HG03460 (cell line): Measurements from ENCODE around the gene CPNE6.
"Not testable (repeated sequence)": the region's sequence is repeated elsewhere in the genome, so short reads cannot be mapped to it uniquely, and the experiment has no call there.

Source experiments
- ATAC-seq: cut with Tn5 transposase; IDR thresholded peaks from one replicate; pipeline ENCODE4 v1.9.1; 2021; ENCODE audit not compliant: unreplicated experiment

The CPNE6 gene

DNA sequence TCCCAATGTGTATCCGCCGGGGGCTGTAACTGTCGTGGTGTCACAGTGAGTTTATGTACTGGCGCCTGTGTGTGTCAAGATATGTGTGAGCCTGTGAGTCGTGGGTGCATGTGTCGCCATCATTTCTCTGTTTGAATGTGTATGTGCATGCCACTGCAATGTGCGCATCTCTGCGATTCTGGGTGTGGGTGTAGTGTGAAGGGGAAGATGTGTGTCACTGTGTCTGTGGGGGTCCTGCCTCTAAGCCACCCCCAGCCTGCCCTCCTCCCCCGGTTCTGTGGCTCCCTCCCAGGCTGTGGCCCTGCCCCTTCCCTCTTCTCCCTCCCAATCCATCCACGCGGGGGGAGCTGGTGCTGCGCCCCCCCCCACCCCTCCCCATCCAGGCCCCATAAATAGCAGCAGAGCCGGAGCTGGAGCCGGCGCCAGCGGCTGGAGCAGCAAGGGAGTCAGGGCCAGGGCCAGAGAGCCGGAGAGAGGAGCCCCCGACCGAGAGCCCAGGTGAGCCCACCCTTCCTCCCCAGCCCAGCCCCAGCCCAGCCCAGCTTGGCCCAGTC, at the start of gene CPNE6:
Gene CPNE6 (plus strand): TSS at position 419 of the 554 bp plus-strand sequence. CDS start 1,375 bp downstream, outside the sequence.
- no peak for ATAC-seq

DNA sequence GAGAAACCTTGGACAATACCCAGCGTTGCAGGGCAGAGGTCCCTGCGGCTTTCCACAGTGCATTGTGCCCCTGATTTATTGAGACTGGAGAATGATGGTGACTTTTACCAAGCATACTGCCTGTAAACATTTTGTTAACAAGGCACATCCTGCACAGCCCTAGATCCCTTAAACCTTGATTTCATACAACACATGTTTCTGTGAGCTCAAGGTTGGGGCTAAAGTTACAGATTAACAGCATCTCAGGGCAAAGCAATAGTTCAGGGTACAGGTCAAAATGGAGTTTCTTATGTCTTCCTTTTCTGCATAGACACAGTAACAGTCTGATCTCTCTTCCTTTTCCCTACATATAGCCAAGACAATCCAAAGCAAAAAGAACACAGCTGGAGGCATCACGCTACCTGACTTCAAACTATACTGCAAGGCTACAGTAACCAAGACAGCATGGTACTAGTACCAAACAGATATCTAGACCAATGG, 46.4 kb upstream of the CPNE6 start:
- not testable (repeated sequence) for ATAC-seq

DNA sequence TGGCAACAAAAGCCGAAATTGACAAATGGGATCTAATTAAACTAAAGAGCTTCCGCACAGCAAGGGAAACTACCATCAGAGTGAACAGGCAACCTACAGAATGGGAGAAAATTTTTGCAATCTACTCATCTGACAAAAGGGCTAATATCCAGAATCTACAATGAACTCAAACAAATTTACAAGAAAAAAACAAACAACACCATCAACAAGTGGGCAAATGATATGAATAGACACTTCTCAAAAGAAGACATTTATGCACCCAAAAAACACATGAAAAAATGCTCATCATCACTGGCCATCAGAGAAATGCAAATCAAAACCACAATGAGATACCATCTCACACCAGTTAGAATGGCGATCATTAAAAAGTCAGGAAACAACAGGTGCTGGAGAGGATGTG, 41.7 kb upstream of the CPNE6 start:
- not testable (repeated sequence) for ATAC-seq

DNA sequence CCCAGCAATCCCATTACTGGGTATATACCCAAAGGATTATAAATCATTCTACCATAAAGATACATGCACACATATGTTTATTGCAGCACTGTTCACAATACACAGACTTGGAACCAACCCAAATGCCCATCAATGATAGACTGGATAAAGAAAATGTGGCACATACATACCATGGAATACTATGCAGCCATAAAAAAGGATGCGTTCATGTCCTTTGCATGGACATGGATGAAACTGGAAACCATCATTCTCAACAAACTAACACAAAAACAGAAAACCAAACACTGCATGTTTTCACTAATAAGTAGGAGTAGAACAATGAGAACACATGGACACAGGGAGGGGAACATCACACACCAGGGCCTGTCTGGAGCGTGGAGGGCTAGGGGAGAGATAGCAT, 40.0 kb upstream of the CPNE6 start:
- not testable (repeated sequence) for ATAC-seq

DNA sequence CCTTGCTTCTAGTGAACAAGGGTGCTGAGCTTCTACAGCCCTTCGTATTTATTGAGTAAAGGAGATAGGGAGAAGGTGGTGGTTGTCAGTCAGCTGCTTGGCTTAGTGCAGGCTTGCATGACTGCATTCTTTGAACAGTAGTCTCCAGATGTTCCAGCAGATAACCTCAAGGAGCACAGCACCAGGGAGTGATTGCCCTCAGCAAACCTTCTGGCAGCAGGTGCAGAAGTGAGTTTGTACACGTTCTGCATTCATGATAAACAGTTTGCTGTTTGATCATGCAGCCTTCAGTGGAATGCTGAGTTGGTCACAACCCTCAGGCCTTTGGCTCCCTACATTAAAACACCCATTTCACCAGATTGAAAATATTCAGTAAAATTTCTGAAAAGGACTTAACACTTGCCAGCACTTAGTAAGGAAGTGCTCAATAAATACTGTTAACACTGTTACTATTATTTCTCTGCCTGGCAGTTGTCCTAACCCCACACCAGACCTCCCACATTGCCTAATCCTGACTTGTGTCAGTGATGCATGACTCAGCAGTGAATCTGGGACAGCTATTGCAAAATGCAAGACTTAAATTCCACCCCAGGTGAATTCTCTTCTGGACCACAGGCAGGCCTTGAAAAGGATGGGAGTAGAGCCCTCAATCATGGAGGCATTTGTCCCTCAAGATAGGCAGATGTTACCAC, 38.5 kb upstream of the CPNE6 start:
- no peak for ATAC-seq

DNA sequence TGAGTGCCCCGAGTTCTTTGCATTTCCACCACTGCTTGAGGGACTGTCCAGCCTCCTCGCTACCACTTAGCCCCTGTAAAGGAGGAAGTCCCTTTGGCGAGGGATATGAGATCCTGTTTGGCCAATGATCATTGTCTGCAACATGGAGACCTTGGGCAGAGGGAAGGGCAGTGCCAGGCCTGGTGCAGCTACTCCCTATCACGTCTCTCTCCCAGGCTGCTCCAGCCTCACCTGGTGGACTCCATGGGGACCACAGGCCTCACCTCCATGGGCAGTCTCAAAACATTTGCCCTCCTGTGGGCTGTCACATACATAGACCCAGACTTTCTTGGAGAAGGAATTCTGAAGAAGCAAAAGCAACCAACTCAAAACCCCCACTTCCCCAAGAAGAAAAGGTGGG, 35.6 kb upstream of the CPNE6 start:
- peak; percentile 5 for ATAC-seq

DNA sequence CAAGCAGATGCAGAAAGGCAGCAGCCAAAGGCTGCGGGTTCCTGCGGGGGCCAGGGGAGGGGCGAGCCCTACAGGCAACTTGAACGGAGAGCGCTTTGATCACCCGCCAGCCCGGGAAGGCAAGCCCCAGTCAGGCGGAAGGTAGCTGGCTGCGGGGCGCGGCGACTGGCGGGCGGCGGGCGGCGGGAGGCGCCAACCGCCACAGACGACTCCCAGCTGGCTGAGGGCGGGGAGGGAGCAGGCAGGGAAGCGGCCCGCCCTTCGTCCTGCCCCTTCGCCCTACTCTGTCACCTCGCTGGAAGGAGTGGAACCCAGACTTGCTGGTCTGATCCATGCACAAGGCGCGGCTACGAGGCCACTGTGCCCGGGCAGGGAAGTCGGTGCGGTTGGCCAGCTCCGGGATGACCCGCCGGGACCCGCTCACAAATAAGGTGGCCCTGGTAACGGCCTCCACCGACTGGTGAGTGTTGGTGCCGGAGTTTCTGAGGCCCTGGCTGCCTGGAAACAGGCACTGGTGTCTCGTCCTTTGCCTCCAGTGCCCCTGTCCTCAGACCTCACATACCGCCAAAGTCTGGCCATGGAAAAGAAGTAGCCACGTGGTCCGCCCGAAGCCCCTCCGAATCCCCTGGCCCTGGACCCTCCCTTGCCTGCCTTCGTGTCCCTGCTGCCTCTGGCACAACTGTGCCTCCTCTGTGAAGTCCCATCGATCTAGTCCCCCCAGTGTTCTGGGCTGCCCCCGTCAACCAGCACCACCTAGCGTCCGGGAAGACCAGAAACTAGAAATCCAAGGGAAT, 35.0 kb upstream of the CPNE6 start:
- peak; percentile 74 for ATAC-seq

DNA sequence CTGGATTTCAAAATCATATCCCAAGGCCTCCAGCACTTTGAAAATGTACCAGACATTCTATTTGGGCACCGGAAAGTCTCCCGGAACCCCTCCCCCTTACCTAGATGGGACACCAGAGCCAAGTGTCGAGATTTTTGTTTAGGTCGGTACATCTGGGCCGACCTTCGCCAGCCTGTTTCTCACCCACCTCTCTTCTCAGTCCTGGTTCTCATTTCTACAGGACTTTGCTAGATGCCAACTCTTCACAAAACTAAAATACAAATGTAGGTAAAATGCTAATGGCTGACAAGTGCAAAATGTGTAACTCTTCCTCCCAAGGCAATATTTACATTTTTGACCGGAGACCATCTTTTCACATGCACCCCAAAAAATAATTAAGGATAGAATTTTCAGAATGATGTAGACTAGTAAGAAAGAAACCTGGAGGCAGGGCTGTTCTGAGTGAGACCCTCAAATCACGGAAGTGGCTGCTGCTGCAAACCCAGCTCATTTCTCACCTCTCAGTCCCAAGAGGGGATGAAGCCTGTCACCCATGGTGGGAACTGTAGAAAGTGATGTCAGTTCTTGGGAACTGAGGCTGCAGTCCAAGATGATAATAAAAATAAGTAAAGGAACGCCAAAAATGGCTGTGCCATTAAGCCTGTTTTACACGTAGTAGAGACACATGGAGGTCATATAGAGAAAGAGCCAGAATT, 34.3 kb upstream of the CPNE6 start:
- peak; percentile 7 for ATAC-seq

DNA sequence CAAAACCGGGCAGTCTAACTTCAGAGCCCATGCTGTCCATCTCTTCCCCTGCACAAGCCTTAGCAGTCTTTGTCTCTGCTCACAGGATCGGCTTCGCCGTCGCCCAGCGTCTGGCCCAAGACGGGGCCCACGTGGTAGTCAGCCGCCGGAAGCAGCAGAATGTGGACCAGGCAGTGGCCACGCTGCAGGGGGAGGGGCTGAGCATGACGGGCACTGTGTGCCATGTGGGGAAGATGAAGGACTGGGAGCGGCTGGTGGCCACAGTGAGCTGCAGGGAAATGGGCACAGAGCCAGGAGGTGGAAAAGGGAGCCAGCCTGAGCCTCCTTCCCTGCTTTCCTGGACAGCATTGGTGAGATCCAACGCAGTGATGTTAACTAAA, 33.7 kb upstream of the CPNE6 start:
- no peak for ATAC-seq

DNA sequence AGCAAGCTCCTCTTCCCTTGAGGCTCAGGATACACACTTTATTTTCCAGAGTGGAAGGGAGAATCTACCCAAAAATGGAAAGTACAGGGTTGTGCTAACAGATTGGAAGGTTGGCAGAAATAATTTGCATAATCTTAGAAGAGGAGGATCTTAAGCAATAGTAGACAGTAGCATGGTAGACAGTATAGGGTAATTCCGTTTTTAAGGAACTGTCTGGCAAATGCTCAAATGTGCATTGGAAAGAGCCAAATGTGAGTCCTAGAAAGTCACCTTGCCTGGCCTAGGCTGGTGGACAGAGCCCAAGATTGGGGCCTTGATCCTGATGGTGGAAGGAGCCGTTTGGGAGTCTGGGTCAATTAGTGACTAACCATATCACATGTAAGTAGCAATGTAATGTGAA, 32.7 kb upstream of the CPNE6 start:
- no peak for ATAC-seq

DNA sequence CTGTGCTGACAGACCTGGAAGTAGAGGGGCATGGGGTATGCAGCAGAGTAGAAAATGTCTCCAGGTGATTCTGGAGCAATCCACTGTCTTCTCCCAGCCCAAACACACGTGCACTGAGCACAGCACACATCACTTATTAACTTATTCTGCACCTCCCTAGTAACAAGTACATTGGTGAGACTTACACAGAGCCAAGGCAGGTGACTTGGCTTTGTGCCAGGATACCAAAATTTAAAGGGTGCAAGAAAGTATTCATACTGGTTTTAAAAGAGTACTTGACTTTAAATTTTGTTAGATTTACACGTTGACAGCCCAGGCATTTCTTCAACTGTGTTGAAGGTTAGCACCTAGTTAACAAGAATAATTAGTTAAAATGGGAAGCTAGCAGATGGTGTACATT, 30.7 kb upstream of the CPNE6 start:
- no peak for ATAC-seq

DNA sequence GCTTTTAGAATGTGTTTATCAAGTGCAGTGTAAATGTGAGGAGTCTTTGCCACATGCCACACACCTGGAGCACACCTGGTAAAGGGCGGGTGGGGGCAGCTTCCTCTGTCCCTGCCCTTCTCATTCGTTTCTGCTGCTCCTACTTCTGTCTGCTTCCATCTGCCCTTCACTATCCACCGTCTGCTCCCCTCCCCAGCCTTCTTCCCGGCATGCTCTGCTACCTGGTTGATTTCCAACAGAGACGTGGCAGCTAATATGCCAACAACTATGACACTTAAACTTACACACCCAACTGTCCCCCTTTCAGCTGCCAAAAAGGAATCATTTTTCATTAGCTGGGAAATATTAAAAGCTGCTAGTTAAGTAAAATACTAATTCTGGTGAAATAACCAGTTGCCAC, 28.6 kb upstream of the CPNE6 start:
- ATAC-seq, result no peak

DNA sequence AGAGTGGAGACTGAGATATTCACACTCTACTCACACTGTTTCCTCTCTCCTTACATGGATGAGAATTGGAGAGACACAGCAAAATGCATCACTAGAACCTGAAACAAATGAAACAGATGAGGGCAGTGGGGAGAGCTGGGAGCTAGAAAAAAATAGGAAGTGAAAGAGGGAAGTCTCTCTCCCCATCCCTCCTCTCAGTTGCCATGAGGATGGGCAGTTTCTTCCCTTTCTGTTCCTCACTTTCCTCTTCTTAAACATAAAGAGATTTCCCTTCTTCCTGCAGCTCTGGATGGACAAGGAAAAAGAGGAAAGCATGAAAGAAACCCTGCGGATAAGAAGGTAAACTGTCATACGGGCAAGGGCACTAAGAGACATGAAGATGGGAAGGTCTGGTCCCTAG, 22.4 kb upstream of the CPNE6 start:
- not testable (repeated sequence) for ATAC-seq

DNA sequence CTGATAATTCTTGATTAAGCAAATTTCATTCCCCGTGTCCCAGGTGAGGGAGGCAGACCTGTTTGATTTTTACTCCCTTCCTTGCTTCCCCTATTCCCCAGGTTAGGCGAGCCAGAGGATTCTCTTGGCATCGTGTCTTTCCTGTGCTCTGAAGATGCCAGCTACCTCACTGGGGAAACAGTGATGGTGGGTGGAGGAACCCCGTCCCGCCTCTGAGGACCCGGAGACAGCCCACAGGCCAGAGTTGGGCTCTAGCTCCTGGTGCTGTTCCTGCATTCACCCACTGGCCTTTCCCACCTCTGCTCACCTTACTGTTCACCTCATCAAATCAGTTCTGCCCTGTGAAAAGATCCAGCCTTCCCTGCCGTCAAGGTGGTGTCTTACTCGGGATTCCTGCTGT, 20.6 kb upstream of the CPNE6 start:
- ATAC-seq, result not testable (repeated sequence)

DNA sequence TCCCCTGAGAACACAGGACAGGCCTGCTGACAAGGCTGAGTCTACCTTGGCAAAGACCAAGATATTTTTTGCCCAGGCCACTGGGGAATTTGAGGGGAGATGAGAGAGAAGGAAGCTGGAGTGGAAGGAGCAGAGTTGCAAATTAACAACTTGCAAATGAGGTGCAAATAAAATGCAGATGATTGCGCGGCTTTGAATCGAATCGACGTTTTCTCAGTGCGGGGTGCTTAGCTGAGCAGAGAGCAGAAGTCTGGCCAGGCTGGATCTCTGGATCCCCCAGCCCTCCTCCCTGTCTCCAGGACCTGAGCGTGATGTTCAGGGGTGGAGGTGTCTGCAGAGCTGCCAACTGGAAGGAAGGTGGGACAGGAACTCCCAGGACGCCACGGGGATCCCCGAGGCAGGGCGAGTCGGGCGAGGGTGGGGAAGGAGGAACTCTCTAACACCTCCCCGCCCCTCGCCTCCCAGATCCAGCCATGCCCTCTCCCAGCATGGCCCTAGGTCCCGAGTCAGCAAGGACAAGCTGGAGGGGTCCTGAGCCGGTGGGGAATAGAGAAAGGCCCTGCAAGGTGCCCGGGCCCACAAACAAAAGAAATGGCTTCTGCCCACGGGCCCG, 20.1 kb upstream of the CPNE6 start:
- ATAC-seq, result no peak

DNA sequence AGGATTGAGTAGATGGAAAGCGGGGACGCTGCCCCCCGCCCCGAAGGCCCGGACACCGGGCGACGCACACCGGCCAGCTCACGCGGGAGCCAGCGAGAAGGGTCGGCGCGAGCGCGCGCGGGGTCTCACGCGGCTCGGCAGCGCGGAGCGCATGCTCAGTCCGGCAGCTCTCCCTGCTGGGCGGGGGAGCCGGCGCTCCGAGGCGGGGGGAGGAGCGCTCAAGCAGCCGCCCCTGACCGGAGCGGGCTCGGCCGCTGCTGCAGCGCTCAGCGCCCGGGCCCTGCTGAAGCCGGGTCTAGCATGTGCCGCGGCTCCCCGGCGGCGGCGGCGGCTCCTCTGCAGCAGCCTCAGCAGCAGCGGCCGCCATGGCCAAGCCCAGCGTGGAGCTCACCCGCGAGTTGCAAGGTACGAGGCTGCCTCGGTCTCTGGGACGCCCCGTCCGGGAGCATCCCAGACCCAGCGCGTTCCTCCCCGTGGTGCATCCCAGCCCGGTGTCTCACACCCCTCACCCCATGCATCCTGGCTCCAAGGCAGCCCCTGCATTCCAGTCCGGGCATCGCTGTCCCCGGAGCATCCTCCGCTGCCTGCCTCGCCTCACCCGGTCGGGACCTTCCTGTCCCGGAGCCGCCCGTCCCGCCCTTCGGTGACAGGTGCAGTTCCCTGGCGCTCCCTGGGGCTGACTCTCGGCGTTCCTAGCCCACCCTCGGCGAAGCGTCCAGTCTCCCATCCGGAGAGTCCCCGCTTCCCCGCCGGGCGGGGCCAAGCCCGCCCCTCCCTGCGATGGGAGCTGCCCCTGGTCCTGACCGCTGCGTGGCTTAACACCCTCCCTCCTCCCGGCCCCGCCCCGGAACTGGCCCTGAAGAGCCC, 19.3 kb upstream of the CPNE6 start, which contains the start of gene CARMIL3:
Gene CARMIL3 (plus strand): TSS at position 221 of the 867 bp plus-strand sequence. CDS start 145 bp downstream, at position 366.
- peak; percentile 69 for ATAC-seq

DNA sequence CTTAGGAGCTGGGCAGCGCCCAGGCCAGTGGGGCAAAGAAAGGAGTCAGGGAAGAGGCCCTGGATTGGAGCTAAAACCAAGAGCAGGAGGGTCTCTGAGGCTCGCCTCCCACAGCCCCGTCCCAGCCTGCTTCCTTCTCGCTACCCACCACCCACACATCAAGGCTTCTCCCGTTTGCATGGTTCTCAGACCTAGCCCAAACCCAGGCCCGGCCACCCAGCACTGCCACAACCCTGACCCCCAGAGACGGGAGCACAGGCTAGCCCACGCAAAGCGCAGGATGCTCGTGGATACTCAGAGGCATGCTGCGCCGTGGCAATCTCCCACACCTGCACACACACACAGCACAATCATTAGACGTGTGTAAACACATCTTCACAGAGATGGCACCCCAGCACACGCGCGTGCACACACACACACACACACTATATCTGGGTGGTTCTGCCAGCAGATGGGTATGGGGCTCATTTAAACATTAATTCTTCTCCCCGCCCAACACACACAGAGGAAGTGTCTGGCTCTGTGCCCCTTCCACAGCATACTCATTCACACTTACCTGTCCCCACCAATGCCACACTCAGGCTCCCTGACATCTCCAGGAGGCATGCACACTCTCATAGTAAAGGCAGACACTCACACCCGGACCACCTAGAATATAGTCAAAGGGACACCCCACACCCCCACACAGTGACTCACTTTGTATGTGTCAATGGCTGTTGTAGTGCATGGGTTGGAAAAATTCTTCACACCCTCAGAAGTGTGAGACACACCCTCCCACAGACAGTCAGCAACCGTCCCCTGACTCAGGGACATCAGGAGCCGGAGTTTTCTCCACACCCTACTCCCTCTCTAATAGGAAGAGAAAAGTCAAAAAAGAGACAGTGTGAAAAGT, 18.5 kb upstream of the CPNE6 start:
- no peak for ATAC-seq

DNA sequence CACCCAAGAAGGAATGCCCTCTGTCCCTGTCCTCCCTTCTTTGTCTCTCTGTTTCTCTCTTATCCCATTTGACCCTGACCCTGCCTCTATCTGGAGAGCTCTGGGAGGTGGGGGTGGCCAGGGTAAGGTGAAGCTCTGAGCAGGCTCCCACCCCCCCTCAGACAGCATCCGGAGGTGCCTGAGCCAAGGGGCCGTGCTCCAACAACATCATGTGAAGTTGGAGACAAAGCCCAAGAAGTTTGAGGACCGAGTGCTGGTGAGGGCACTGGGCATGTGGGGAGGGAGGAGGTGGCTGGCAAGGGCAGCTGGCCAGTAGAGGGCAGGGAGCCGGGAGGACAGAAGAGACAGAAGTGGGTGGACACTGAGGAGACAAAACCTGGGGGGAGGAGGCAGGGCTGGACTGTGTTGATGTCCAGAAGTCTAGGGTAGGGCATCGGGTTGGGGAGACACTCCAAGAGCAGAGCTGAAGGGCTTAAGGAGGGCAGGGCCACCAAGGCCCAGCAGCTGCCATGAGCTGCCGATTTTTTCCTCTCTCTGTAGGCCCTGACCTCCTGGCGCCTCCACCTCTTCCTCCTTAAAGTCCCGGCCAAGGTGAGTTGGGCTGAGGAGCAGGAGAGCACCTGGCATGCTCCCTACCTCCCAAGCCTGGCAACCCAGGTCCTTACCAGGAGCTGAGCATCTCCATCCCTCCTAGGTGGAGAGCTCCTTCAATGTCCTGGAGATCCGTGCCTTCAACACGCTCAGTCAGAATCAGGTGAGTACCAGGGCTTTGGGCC, 17.6 kb upstream of the CPNE6 start:
- ATAC-seq, result no peak
